ENCODE data around the gene PHYH.
A peak's percentile ranks its signal among the peaks of the same experiment; 100 is the strongest.
"Not testable (repeated sequence)": the region's sequence is repeated elsewhere in the genome, so short reads cannot be mapped to it uniquely, and the experiment has no call there.

Gene PHYH

DNA sequence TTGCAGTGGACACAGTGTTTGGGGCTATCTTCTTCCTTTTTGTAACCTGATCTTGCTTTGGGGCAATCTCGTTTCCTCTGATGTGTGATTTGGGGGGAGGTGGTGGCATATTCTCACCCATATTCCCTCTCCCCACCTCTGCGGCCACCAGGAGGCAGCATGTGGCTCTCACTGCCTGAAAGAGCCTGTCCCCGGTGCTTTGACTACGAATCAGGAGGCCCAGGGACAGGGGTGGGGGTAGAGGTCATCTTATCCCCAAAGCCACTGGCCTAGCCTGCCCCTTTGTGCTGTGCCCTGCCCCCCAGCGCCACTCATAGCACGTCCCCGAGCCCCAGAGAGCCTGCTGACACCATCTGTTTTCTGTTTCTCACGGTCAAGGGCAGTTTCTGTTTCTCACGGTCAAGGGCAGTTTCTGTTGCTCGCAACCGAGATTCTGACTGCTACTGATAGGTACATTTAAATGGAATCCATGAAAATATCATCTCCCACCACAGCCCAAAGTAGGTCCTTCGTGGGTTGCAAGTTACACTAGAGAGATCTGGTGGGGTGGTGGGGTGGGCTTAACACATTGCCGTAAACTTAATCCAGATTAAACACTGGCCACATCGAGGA is 28.2 kb downstream of the PHYH start:
- DNase-seq (ENCODE audit: low read depth, low spot score): peak; percentile 10

DNA sequence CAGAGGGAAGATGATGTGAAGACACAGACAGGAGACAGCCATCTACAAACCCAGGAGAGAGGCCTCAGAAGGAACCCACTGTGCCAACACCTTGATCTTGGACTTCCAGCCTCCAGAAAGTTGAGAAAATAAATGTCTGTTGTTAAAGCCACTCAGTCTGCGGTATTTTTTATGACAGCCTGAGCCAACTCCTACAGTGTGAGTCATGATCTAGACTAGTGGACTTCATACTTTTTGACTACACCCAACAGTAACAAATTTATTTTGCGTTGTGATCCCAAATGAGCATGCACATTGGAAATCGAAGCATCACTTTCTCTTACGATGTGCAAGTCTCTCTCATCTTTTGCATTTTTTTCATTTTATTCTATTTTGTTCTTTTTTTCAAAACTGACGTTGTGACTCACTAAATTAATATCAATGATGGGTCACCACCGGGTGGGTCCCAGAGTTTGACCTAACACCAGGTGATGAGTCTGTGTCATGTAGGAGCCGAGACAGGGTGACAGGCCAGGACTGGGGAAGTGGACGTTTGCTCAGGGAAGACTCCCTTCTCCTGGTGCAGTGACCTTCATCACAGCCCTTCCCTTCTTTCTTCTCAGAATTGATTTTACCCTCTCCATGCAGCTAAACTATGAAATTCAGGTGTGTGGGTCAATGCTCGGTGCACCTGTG is 28.9 kb downstream of the PHYH start:
- no peak for DNase-seq (ENCODE audit: low read depth, low spot score)

DNA sequence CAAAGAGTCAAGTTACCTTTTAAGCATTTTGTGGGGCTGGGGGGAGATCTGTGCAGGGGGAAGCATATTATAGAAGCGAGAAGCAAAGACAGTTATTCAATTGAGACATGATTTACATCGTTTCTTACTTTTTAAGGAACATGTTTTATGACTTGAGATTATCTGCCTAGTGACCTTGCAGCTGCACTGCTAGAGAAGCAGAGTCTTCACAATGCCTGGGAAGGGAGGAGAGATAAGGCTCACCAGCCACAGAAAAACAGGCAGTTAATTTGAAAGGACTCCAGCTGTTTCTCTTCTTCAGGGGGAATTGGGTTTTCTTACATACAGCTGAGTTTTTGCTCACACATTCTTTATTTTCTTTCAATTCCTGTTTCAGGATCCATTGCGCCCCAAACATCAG is 31.0 kb downstream of the PHYH start:
- no peak for DNase-seq (ENCODE audit: low read depth, low spot score)

DNA sequence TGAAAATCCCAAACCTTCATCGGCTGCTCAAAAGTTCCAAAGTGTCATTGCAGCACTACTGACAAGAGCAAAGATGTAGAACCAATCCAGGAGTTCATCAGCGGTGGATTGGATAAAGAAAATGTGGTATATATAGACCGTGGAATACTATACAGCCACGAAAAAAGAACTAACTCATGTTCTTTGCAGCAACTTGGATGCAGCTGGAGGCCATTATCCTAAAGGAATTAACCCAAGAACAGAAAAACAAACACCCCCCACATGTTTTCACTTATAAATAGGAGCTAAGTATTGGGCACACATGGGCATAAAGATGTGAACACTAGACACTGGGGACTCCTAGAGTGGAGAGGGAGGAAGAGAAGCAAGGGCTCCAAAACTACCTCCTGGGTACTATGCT is 31.6 kb downstream of the PHYH start:
- no peak for DNase-seq (ENCODE audit: low read depth, low spot score)

DNA sequence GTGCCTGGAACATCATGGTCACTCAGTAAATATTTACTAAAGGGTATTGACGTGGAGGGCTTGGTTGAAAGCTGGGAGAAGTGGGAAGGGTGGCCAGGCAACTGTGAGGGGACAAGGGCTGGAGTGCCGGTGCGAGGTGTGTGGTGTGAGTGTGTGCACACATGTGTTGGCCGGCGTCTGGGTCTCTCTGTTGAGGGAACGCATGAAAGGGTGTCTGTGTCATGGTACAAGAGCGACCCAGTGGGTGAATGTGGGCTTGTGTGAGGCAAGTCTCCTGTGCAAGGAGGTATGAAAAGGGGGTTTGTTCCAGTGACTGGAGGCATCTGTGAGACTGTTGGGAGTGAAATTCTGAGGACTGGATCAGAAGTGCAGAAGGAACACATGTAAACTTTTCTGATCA is 36.3 kb downstream of the PHYH start:
- no peak for DNase-seq (ENCODE audit: low read depth, low spot score)

DNA sequence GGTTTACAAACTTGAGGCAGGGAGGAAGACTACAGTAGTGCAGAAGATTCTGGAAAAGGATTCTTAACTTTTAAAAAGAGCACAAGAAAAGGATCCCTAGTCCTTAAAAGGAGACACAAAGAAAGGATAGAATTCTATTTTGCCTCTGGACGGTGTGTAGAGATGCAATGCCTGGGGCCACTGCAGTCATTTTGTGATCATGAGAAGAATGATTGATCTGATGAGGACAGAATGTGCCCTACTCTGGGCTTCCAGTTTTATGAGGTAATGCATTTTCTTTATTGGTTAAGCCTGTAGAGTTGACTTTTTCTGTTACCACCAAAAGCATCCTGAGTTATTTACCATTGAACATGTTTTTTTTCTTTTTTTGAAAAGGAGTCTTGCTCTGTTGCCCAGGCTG is 37.4 kb downstream of the PHYH start:
- no peak for DNase-seq (ENCODE audit: low read depth, low spot score)

DNA sequence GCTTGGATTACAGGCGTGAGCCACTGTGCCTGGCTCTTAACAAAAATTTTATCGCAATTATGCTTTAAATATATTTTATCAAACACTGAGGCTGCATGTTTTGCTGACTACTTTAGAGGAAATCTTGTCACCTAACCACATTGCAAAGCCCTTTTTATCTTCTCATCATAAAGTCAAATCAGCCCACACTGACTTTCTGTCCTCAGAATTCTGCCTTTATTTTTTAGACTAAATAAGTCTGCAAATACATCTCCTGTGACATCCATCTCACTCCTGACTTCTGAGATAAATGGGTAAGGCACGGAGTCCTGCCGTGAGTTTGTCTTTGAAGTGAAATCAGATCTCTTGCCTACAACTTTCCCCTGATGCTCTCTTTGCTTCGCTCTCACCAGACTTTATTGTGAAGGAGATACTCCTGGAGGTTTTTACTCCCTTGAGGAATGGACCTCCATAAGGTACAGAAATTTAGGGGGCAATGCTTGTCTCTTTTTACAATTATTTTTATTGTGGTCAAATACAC is 42.2 kb downstream of the PHYH start:
- DNase-seq (ENCODE audit: low read depth, low spot score): no peak

DNA sequence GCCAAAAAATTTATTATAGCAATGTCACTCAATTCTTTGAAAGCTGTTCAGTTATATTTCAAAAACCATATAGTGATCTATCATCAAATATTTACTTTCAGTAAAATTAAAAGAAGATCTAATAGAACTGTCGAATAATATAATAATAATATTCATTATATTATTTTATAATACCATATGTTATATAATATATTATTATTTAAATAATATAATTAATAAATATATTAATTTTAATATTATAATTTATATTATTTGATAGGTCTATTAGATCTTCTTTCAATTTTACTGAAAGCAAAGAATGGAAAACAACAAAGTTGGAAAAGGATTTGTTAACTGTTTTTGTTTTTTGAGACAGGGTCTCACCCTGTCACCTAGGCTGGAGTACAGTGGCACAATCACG is 43.2 kb downstream of the PHYH start:
- DNase-seq (ENCODE audit: low read depth, low spot score): no peak

DNA sequence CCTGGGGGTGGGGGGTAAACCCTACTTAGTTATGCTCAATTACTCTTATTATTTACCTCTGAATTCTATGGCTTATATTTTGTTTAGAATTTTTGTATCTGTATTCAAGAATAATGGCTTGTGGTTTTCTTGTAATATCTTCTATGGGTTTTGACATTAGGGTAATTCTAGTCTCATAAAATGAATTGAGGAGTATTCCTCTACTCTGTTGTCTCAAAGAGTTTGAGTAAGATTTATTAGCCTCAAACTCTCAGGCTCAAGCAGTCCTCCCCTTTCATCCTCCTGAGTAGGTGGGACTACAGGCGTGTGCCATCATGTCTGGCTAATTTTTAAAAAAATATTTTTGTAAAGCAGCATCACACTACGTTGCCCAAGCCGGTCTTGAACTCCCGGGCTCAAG is 46.1 kb downstream of the PHYH start:
- DNase-seq (ENCODE audit: low read depth, low spot score): no peak

DNA sequence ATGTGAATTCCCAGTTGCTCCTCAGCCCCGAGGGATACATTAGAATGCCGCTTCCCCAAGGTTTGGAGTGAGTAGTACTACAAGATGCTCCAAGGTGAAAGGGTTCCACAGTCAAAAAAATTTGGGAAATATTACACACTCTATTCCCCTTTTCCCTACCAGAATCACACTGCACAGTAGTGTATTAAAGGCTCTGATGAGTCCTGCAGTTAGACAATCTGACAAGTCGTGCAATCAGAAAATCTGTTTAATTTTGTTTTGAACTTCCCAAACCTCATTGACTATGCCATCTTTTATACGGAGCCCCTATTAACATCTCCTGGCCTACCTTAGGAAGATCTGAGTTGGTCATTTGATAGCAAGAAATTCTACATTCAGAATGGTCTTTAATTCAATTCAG is 52.1 kb downstream of the PHYH start:
- no peak for DNase-seq (ENCODE audit: low read depth, low spot score)

DNA sequence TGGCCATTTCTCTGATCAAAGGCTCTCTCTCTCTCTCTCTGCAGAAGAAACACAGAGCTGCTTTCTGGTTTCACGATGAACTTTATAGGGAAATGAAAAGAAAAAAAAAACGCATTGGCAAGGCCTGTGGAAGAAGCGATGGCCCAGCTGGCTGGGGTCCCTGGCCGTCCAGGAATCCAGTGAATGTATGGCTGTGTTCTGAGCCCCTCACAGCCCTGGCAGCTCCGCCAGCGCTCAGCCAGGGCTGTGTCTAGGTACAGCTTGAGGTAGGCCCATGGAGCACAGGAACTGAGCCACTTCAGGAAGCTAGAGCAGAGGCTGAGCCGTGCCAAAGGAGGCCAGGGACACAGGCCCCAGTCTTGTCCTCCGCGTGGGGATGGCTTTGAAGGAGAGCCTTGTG is 52.6 kb downstream of the PHYH start:
- no peak for DNase-seq (ENCODE audit: low read depth, low spot score)

DNA sequence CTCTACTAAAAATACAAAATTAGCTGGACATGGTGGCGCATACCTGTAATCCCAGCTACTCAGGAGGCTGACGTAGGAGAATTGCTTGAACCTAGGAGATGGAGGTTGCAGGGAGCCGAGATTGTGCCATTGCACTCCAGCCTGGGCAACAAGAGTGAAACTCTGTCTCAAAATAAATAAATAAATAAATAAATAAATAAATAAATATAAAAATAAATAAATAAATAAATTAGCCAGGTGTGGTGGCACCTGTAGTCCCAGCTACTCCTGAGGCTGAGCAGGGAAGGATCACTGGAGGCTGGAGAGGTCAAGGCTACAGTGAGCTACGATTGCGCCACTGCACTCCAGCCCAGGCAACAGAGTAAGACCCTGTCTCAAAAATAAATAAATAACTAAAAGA is 57.6 kb downstream of the PHYH start:
- DNase-seq (ENCODE audit: low read depth, low spot score): not testable (repeated sequence)

DNA sequence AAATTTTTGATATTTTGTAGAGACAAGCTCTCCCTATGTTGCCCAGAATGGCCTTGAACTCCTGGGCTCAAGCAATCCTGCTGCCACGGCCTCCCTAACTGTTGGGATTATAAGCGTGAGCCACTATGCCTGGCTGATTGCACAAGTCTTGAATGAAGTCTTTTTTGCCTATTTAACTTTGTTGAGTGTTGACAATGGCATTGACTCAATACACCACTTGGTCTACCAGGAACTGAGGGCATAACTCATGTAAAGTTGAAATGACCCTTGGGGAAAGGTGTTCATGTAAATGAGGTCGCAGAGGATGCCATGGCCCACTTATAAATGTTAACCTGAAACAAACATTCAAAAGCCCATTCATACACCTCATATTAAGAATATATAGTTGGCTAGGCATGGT is 58.3 kb downstream of the PHYH start:
- DNase-seq (ENCODE audit: low read depth, low spot score): no peak

DNA sequence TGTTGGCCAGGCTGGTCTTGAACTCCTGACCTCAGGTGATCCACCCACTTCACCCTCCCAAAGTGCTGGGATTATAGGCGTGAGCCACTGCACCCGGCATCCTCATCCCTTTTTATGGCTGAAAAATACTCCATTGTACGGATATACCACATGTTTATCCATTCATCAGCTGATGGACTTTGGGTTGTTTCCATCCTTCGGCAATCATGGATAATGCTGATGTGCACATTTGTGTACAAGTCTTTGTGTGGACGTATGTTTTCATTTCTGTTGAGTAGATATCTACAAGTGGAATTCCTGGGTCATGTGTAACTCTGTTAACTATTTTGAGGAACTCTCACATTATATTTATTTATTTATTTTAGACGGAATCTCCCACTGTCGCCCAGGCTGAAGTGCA is 59.9 kb downstream of the PHYH start:
- no peak for DNase-seq (ENCODE audit: low read depth, low spot score)

DNA sequence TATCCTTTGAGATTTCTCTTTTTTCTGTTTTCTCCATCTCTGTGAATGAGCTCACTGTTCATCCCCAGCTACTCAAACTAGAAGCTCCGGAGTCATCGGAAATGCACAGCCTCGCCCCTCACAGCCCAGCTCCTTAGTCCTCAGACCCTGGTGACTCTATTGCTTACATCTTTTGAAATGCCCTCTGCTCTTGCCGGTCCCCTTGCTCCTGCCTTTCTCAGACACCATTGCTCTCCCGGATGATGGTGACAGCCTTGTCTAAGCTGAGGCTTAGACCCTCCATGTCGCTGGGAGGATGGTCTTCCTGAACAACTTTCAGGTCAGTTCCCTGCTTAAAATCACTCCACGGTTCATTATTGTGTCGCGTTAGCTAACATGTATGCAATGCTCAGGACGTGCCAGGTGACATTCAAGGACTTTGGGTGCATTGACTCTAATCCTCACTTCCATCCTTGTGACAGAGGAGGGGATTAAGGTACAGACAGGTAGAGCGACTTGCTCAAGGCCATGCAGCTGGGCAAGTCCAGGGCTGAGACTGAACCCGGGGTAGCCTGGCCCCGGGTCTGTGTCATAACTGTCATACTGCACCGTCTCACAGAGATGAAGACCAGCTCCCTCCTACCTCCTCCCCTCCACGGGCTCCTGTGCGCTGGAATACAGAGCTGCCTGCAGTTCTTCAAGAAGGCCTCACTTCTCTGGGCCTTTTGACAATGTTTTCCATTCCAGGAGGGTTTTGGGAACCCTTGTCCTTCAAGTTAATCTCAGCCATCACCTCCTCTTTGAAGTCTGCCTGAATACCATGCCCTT is 61.4 kb downstream of the PHYH start:
- no peak for DNase-seq (ENCODE audit: low read depth, low spot score)

DNA sequence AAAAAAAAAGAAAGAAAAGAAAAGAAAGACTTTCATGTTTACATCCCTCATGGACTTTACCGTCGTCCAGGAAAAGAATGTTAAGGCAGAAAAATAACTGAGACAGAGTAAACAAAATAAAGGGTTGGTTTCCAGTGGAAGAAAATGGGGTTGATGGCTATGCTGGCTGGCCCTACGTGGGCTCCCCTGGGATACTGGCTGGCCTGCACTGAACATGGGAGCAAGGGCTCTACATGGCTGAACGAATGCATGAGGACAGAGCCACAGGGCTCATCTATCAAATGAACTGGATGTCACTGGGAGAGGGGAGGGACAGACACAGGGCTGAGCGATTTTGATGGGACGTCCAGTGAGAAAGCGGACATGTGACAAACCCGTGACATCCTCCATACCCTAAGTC is 63.2 kb downstream of the PHYH start:
- DNase-seq (ENCODE audit: low read depth, low spot score): no peak

DNA sequence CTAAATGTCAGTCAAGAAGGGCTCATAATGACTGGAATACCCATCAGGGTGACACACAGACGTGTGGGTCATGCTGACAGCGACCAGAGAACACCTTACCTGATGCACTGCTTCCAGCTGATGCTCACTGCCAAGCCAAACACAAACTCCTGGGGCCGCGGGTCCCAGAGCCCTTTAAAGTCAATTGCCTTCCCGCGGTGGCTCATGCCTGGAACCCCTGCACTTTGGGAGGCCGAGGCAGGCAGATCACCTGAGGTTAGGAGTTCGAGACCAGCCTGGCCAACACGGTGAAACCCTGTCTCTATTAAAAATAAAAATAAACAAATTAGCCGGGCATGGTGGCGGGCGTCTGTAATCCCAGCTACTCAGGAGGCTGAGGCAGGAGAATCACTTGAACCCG is 65.1 kb downstream of the PHYH start:
- not testable (repeated sequence) for DNase-seq (ENCODE audit: low read depth, low spot score)

DNA sequence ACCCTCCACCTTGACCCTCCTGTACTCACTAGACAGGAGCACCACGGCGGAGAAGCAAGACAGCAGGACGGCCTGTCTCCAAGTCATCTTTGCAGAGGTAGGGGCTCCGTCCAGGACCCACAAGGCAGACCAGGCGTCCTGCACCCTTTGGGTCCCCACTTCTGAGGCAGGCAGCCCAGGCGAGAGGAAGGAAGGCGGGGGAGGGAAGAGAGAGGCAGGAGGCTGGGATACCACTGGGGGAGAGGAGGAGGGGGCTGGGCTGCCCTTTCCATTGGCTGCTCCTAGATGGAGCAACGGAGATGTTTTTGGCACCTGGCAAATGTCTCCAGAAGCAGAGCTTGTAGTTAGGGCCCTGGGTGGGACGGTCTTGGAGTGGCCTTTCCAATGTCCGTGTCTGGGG is 65.7 kb downstream of the PHYH start, which contains the start of gene UCMA:
UCMA (minus strand) TSS at position 203 of the 400 bp plus-strand sequence; CDS start at position 87, 116 bp downstream.
- no peak for DNase-seq (ENCODE audit: low read depth, low spot score)

DNA sequence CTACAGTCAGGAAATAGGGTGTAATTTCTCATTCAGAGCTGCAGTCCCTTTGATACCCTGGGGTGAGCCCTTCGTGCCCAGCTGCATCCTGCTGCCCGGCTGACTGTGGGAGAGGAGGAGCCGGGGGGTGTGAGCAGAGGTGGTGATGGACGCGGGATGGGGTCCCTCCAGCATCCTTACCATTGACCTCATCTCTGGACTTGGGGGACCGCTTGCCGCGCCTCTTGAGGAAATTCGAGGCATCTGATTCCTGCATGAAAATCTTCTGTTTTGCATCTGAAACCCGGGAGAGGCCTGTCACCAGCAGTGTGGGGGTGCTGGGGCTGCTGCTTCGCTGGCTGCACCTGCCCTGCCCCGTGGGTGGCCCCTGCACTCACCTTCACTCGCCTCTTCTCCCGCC is 66.5 kb downstream of the PHYH start:
- no peak for DNase-seq (ENCODE audit: low read depth, low spot score)

DNA sequence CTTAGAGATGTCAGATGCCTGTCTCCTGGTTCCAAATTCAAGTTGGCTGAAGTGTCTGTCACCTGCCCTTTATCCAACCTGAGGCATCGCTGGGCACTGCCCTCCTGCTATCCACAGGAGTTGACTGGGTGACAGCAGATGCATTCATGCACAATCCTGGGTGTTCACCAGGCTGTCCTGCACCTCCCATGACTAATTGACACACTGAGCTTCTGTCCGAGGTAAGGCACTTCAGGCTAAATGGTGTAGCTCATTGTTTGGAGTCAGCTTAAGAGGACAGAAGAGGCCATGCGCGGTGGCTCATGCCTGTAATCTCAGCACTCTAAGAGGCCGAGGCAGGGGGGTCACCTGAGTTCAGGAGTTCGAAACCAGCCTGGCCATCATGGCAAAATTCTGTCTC is 68.1 kb downstream of the PHYH start:
- DNase-seq (ENCODE audit: low read depth, low spot score): no peak

DNA sequence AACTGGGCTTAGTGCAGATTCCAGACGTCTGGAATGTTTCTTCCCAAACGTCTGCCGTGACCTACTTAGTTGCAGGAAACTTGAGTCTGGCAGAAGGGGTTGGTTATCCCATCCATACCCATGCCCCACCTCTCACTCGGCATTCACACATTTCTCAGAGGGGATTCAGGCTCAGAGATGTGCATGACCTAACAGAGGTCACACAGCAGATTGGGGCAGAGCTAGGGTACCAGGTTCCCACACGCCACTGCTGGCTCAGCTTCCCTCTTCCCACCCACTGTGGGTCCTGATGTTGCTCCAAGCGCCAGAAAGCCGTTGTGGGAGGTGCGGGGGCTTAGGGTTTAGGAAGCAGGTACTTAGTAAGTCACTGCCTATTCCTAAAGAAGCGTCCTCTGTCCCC is 68.7 kb downstream of the PHYH start:
- no peak for DNase-seq (ENCODE audit: low read depth, low spot score)

All from activated CD4-positive, CD25-positive, alpha-beta regulatory T cell treated with anti-CD3 and anti-CD28 coated beads, Interleukin-2, amount 50 U/mL, for 16 hours (primary cell).